NCI-H128 (cell line): ENCODE data around the gene ATP2B3.
"Not testable (repeated sequence)": the region's sequence is repeated elsewhere in the genome, so short reads cannot be mapped to it uniquely, and the experiment has no call there.

Source experiments
- DNase-seq: peaks from one replicate; lab custom pipeline; 2025; ENCODE audit not compliant: unreplicated experiment; lab: John Stamatoyannopoulos, UW

Gene ATP2B3

GRCh38 chrX:153592091-153592833, 74.8 kb downstream of the ATP2B3 start:
- DNase-seq = no peak

DNA sequence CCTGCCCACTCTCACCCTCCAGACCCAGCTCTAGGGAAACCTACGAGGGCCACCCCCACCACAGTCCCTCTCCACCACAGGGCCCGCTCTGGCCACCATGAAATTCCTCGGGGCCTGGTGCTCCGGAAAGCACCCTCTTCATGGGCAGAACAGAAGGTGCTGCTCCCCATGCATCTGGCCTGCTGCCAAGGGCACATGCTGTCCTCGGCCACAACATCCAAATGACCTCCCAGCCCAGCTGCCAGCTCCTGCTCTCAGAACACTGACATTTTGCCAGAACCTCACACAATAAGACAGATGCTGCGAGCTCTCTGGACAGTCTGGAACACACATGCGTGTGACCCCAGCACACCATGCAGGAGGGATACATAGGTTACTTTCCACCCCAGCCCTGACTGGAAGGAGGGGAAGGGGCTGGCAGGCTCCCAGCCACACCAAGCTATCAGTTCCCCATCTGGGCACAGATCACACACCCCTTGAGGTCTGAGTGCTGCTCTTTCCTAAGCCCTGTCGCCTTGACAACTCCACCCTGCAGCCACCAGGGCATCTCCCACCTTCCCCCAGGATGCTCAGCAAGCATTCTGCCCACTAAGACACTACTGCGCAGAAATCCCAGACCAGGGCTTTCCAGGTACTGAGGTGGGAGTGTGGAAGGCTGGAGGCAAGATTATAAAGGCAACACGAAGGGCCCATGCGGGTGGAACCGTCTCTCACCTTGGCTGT, 75.7 kb downstream of the ATP2B3 start:
- DNase-seq = no peak

DNA sequence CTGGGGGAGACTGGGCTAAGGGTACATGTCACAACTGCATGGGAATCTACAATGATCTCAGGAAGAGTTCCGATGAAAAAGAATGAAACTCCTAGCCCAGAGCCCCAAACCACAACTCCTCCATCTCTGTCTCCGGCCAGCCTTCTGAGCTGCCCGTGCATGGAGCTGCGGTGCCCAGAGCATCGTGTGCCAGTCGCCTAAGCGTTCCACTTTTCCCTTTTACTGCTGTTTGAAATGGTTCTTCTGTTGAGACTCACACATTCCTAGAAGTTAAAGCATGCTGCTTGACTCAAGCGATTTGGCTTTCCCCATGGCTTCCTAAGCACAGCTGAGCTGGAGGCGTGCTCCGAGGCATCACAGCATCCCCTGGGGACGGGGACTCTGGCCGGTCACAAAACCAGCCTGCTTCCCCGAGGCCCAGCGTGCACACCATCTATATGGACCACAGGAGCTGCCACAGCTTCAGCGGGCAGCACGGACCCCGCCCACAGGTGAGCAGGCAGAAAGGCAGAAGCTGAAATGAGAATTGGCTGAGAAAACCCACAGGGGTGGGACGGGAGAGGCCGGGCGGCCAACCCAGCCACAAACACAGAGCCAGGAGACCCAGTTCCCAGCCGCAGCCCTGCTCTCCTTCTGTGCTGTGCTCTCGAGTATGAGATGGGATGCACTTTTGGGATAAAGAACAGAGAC, 76.5 kb downstream of the ATP2B3 start:
- no peak for DNase-seq

DNA sequence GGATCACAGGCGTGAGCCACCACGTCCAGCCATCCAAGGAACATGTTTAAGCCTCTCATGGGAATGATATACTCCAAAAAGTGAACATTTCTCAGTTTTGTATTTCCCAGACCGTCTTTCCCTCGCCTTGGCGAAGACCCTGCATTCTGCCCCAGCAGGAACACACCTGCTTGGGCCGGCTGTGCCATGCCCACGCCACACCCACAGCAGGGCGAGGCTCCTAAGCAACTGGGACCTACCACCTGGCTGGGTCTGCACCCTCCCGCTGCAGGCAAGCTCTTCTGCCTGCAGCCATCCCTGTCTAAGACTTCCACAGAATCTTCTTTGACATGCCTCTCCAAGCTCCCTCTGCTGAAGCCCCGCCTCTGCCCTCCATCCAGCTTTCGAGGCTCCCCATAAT, 77.9 kb downstream of the ATP2B3 start:
- no peak for DNase-seq

- DNase-seq = no peak
These were observed 78.7 kb downstream of the ATP2B3 start for GRCh38 chrX:153595859-153596857.

- DNase-seq = no peak
These were observed 79.7 kb downstream of the ATP2B3 start for GRCh38 chrX:153596981-153597750.

DNA sequence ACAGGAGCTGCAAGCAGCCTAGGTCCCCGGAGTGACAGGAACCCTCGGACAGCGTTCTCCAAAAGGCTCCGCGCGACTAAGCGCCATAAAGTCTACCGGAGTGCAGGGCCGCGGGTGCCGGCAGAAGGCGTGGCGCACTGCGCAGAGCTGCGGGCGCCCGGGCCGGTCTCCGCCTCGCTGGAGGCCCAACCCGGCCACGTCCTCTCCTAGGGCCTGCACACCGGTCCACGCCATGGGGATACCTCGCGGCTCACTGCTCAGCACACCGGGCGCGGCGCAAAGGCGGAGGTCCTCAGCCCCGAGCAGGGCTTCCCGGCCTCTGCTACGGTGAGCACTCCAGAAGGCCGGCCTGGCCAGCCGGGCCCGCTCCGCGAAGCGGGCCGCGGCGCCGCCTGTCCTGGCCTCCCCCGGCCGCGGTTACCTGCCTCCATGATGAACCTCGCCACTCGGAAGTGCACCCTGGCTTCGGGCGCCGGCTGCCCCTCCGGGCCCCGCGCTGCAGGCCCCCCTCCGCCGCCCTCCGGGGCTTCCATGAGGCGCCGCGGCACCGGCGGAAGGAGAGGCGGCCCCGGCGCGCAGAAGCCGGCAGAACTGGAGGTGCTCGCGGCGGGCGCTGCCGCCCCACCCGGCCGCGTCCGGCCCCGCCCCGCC, 81.2 kb downstream of the ATP2B3 start, which contains the start of gene CCNQ:
CCNQ (minus strand) TSS at position 599 of the 651 bp plus-strand sequence; CDS start at position 533, 66 bp downstream.
- peak; percentile 1 for DNase-seq

DNA sequence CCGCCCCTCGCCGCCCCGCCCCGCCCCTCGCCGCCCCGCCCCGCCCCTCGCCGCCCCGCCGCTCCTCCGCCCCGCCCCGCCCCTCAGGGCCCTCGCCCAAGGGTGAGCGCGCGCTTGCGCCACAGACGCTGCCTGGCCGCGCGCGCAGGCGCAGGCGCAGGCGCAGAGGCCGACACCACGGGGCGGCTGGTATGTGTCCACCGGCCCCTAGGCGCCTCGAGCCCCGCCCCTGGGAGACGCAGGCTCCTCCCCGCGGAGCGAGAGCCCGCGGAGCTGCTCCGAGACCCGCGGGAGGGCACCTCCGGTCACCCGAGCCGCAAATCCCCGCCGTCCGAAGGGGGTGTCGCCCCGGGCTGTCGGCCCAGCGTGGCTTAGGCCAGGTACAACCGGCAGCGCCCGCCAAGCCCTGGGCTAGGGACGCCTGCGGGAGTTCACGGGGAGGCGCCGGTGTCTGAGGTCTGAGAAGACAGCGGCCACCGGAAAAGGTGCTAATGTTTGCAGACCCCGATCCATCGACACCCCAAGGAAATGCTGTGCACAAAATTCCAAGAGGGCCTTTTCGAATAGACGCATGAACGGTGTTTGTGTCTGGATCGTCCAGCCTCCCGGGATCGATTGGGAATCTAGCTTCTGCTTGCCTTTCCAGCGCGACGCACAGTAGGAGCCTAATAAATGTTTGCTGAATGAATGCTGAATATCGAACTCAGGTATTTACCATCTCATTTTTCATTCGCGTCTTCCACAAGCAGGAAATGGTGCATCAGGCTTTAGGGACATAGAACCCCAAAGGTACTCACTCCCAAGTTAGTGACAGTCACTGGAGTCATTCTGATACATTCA, 82.0 kb downstream of the ATP2B3 start:
- DNase-seq = peak; percentile 68

DNA sequence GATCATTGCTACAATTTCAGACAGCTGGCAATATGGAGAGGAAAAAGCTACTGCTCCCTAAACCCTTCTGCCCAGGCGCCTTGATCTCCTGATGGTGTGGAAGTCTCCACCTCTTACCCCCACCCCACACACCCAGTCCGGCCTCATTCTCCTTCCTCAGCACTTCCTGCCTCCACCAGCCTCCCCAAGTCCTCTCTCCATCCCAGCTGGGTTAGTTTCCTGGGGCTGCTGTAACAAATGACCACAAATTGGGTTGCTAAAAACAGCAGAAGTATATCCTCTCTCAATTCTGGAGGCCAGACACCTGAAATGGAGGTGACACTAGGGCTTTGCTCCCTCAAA, 82.6 kb downstream of the ATP2B3 start:
- DNase-seq = no peak

GRCh38 chrX:153600921-153601320, 83.5 kb downstream of the ATP2B3 start:
- DNase-seq = no peak

DNA sequence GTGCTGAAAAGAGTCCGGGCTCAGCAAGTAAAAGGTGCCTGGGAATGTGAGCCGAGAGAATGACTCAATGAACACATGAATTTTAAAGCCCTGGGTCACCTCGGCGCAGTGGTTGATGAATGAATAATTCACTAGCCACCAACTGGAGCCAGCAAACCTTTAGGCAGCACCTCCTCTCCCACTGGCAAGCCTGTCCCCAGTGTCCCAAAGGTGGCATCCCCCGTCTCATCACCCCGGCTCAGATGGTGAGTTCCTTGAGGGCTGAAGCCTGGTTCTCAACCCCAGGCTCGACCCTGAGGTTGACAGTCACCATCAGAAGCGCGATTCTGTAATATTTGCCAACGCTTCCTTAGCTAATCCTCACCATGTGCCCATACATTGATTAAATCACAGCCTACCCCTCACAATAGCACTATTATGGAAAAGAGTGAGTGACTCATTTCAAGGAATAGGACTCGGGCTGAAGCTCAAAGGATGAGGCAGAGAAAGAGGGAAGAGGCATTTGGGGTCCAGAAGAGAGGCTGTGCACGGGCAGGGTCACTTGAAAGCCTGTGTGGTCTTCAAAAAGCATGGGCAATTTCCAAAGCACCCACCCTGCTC, 84.2 kb downstream of the ATP2B3 start:
- no peak for DNase-seq

GRCh38 chrX:153602601-153603000, 85.2 kb downstream of the ATP2B3 start:
- DNase-seq = no peak

- DNase-seq = no peak
These were observed 85.8 kb downstream of the ATP2B3 start for GRCh38 chrX:153603131-153603656.

- not testable (repeated sequence) for DNase-seq
These were observed 87.4 kb downstream of the ATP2B3 start for GRCh38 chrX:153604666-153605380.

GRCh38 chrX:153606503-153606902, 89.1 kb downstream of the ATP2B3 start:
- no peak for DNase-seq

- DNase-seq = no peak
These were observed 90.9 kb downstream of the ATP2B3 start for GRCh38 chrX:153608376-153608775.

DNA sequence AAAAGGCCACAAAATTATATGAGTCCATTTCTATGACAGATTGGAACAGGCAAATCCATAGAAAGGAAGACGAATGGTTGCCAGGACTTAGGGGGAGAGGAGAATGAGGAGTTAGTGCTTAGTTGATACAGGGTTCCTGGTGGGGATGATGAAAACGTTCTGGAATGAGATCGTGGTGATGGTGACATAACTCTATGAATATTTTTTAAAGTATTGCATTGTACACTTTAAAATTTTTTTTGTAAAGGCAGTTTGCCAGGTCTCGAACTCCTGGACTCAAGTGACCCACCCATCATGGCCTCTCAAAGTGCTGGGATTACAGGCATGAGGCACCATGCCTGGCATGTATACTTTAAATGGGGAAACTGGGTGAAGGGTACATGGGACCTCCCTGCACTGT, 91.4 kb downstream of the ATP2B3 start:
- no peak for DNase-seq
